ENCODE results near the gene CELF4.

Gene CELF4

DNA sequence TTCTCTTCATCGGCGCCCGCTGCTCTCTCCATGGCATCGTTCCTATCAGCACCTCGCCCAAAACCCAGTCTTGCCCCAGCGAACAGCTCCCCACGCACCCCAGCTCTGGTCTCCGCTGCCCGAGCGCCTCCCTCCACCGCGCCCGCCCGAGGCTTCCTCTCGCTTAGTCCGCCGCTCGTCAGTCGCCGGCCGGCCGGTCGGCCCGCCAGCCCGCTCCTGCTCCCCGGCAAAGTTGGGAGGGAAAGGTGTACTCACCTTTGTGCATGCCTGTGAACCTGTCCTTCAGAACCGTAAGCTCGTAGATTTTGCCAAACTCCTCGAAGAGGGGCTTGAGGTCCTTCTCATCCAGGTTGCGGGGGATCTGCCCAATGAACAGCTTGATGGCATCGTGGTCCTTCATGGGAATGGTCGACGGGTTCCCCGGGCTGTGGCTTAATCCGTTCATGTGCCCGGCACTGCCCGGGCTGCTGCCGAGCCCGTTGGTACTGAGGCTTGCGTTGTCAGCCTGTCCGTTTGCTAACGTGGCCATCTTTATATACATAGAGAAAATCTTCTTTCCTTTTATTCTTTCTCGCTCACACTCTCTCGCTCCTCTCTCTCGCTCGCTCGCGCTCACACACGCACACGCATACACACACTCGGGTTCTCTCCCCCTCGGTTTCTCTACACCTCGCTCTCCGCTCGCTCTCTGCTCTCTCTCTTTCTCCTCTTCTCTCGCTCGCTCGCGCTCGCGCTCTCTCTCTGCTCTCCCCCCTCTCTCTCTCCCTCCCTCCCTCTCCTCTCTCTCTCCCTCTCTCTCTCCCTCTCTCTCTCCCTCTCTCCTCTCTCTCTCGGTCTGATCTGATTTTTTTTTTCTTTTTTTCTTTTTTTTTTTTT is at the start of gene CELF4:
Gene CELF4, minus strand, starts transcription at position 698 of the 876 bp plus-strand sequence.
- no peak for DNase-seq

GRCh38 chr18:37613253-37613565 is 47.6 kb upstream of the CELF4 start:
- DNase-seq, result no peak

DNA sequence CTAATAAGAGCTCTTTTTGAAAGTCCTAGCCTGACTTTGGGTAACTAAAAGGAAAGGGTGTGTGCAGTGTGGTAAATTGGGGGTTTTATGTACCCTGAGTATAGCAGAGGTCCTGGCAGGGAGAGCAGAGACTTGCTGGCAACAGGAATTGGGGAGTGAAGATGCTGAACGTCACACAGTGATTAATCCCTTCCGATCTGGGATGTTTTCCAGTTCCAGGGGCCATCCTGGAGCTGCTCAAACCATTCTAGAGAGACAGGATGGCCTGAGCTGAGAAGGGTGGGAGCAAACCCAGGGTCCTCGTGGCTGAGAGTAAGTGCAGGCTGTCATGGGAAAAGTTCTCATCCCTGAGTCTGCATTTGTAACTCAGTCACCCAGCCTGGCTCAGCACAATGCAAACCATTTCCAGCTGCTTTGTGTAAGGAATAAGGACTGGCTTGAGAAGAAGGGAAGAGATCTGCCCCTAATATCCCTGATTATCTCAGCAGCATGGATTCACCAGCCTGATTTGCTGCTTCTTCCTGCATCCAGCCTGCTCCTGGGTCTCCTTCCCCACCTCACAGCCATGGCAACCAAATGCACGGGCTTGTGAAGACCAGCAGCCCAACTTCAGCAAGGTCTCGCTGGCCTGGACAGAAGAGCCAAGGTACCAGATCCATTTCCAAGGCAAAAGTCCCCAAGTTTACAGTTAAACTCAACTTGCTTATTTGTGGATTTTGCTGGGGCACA is 47.1 kb upstream of the CELF4 start:
- DNase-seq, result no peak

DNA sequence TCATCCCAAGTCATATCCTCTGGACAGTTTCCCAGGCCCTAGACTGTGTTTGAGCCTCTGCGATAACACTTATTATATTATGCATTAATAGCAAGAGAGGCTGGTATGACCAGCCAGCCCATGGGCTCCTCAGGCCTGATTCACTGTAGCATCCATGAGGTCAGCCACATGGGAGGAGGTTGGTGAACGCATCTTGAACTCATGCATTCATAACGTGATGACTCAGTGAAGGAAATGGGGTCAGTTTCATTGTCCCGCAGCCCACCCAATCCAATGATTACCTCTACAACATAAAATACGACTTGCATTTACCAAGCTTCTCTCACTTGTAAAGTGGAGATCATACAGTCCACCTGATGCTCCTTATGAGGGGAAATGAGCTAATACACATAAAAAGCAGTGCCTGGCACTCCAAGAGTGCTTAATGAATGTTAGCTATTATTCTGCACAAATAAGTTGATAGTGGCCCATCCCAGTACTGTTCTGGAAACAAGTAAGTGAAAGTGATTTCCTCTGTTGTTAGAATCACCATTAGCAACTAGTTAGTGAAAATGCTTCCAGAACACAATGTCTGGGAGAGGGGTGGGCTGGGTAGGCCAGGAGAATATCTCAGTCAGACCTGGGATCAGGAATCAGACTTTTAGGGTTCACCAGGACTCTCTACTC is 46.1 kb upstream of the CELF4 start:
- DNase-seq, result no peak

- no peak for DNase-seq
Observed at GRCh38 chr18:37608876-37609275, 43.3 kb upstream of the CELF4 start.

GRCh38 chr18:37607281-37607680 is 41.7 kb upstream of the CELF4 start:
- DNase-seq, result no peak

DNA sequence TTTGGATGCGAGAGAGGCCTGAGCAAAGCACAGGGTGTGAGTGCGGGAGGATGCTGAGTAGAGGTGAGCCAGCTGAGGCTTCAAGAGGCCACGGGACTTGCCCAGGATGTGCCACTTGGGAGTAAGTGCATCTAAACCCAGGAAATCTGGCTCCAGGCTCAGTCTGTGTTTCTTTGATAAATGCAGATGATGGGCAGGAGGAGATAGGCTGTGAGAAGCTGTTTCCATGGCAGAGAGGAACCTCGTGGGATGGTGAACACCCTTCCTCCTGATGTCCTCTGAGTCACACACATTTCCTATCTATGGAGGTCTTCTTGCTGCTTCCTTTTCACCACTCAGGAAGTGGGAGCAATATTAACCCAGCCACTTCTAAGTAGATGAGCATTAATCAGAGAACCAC is 38.4 kb upstream of the CELF4 start:
- no peak for DNase-seq

DNA sequence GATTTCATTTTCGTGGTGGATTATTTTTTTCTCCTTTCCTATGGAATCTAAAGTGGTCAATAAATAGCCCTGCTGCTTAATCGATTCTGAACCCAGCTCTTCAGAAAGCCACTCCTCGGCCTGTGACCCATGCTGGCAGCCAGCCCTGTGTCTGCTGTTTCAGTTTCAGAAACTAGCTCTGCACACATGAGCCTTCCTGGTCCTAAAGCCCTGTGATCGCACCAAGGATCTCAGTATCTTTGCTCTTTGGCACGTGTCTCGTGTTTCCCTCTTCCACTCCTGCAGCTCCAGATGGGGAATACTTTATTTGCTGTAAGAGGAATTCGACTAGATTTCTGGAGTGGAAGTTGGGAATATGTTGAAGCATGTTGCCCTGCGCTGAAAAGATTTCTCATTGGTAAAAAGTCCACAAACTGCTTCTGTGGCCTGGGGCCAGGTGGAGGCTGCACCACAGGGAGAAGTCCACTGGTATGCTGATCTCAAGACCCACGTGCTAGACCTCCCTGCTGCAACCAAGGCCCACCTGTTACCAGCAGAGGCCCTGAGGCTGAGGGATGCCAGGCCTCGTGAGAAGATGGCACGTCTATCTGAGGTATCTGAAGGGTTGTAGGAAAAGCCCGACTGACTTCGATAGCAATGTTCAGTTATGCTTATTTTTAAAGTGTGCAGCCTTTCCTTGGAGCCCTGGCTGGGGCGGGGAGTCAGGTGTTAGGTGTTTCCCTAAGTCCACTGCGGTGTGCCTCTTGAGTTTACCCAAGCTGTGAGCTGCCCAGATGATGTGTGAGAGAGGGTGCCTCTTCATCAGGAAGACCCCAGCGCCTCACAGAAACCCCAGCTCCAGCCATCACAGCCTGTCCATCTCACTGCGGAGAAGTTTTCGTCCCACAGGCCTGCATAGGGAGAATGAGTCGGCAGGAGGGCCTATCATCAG is 33.6 kb upstream of the CELF4 start:
- DNase-seq, result no peak

- DNase-seq, result no peak
Observed at GRCh38 chr18:37598396-37598795, 32.8 kb upstream of the CELF4 start.

DNA sequence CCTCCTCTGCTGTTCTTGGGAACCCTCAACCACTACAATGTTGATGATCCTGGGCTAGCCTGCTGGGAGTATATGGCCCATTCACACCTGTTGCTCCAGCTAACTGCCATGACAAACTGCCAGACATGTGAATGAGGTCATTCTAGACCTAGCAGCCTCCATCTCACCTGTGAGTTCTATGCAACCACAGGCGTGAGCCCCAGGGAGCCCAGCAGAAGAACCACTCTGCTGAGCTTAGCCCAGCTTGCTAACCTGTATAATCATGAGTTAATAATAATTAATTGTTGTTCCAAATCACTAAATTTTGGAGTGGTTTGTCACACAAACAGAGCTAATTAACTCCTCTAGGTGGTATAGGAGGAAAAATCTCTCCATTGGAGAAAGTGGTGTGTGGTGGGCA is 24.7 kb upstream of the CELF4 start:
- no peak for DNase-seq

DNA sequence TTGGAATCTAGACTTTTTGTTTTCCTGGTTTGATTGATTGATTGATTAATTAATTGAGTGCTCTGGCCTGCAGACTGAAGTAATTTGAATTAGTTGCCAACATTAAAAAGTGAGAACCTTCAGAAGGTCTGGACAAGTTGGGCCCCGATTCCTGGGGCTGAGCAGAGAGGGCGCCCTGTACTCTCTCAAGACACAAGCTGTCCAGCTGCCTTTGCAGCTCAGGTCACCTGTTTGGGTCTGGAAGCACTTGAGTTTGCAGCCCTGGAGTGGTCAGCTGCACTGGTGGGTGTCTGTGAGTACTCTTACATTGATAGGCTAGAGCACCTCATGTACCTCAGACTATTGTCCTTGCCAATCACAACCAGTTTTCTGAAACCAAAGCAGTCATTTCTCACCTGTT is 22.7 kb upstream of the CELF4 start:
- no peak for DNase-seq

DNA sequence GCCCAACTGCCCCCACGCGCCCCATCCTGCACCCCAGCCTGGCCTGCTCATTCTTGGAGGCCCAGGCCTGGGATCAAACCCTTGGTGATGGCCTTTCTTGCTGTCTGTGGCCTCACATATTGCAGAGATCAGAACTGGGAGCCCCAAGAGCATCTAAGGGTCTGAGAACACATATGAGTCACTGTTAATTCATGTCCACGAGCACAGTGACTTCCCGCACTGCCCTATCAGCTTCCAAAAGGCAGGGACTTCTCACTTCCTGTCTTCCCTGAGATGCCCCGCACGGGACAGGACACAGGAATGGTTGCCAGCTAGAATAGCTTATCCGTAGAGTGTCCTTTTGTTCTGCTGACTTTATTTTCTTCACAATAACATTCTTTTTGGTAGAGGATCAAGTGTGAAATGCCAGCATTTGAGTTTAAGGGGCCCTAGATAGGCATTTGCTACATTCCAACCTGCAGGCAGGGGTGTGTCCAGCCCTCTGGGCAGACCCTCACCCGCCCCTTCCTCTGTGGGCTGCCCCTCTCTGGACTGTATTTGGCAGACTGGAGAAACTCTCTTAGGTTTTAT is 21.1 kb upstream of the CELF4 start:
- DNase-seq, result no peak

DNA sequence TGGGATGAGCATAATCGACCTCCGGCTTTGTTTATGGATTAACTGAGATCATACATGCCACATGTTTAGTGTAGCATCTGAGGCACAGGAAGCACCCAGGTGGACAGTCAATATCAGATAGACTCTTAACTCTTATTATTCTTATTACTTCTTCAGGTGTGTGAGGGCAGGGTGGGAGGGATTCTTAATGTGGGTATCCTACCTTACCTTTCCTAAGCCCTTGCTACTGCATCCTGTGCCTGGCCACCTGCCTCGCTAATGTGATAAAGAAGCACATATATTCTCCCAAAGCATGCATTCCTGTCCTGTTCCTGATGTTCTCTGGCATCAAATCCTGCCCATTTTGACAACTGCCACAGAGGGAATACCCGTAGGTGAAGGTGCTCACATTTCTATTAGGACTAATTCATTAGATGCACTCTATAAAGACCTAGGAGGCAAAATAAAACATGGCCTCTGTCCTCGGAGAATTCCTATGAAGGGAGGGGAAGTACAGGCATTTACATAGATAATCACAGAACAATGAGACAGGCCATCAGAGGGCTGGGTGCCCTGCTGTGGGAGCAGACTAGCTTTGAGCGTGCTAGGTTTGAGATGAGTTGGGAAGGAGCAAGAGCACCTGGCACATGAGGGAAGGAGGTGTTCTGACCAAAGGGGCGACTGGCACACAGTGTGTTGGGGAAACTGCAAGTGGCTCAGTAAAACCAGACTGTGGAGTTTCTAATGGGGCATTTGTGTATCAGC is 19.5 kb upstream of the CELF4 start:
- no peak for DNase-seq

- no peak for DNase-seq
Observed at GRCh38 chr18:37584217-37584616, 18.6 kb upstream of the CELF4 start.

DNA sequence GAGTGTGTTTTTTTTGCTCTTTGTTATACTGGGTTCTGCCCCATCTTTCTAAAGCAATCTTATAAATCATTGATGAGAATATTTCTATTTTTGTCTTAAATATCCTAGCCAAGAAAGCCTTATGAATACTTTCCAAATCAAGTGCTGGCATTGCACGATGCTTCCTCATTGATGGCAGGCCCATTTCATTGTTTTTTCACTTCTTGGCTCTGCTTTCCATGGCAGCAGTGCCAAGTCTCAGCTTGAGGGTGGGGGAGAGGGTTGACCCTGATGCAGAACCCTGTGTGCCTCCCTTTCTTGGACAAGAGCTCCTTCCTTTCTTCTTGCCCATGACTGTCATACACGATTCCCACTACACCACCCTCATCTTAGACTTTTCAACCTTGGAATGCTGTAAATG is 16.7 kb upstream of the CELF4 start:
- DNase-seq, result no peak

- no peak for DNase-seq
Observed at GRCh38 chr18:37578886-37579513, 13.4 kb upstream of the CELF4 start.

GRCh38 chr18:37578182-37578678 is 12.6 kb upstream of the CELF4 start:
- DNase-seq, result no peak

DNA sequence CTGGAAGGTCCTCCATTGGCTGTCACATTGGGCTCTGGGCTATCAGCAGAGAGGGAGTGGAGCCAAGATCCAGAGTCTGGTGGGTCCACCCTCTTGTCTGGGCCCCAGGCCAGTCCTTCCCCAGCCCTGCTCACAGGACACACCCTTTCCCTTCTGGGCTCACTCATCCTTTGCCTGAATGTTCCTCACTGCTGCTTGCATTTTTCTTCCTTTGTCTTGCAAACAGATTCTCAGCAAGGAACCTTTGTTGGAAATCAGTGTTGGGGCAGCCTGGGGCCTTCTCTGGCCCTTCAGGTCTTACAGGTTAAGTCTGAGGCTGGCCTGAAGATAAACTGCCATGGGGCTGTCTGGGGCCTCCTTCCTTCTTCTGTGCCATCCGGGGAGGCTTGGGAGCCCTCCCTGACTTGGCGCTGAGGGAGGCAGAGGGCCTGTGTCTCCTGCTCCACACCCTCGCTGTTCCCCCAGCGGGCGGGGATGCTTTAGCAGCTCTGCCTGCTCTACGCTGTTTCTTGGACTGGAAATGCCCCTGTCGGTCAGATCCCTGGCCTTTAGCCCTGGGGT is 11.5 kb upstream of the CELF4 start:
- no peak for DNase-seq

GRCh38 chr18:37575646-37576045 is 10.0 kb upstream of the CELF4 start:
- no peak for DNase-seq

DNA sequence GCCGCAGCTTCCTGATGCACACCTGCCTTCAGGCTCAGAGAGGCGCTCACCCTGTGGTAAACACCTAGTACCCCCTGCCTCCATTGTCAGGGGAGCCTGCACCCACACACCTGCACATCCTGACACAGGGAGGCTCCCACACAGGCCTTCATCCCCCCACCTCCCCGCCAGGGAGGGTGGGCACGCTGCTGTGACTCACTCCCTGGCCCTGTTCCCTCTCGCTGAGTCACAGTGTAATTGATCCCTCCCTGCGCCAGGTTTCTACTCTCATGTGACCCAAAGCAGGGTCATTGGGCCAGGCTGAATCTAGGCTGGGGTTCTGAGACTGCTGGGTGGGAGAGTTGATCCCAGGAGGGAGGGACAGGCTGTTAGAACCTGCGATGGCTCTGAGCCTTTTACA is 8.5 kb upstream of the CELF4 start:
- no peak for DNase-seq

DNA sequence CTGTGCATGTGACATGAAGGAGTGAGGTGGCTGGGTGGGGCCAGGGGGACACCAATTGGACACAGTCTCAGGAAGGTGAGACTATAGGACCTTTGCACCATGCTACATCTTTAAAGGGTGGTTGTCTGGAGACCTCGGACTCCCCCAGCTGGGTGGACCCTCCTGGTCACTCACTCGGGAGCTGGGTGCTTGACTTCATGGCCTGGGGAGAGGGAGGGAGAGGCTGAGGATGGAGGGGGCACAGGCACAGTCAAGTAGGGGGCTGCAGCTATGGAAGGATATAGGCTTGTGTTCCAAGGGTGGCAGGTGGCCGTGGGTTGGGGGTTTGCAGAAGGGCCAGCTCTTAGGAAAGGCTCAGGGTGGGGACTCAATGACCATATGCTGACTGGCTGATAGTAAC is 7.1 kb upstream of the CELF4 start:
- DNase-seq, result no peak
